ENCODE results near the gene USH1G.

Gene USH1G

GRCh38 chr17:74903671-74904070 lies 19.4 kb downstream of the USH1G start:
- no peak for TF ChIP-seq CTCF (conservative IDR thresholded peaks at IDR 0.05)
- H3K27ac ChIP-seq, result no peak overlapping the region

GRCh38 chr17:74903034-74903433 lies 20.0 kb downstream of the USH1G start:
- H3K27ac ChIP-seq, result no peak overlapping the region
- no peak for TF ChIP-seq CTCF (conservative IDR thresholded peaks at IDR 0.05)

- no peak for TF ChIP-seq CTCF (conservative IDR thresholded peaks at IDR 0.05)
- no peak overlapping the region for H3K27ac ChIP-seq
Measured at GRCh38 chr17:74901353-74902135, 21.5 kb downstream of the USH1G start.

- no peak for TF ChIP-seq CTCF (conservative IDR thresholded peaks at IDR 0.05)
- H3K27ac ChIP-seq, result no peak overlapping the region
Measured at GRCh38 chr17:74900208-74900607, 22.8 kb downstream of the USH1G start.

GRCh38 chr17:74898376-74898946 lies 24.6 kb downstream of the USH1G start:
- no peak overlapping the region for H3K27ac ChIP-seq
- no peak for TF ChIP-seq CTCF (conservative IDR thresholded peaks at IDR 0.05)

- no peak overlapping the region for H3K27ac ChIP-seq
- TF ChIP-seq CTCF (conservative IDR thresholded peaks at IDR 0.05), result no peak
Measured at GRCh38 chr17:74893936-74894671, 29.0 kb downstream of the USH1G start.

All from VCaP (cell line).